Stimulated activated CD4-positive, alpha-beta T cell treated with anti-CD3 and anti-CD28 coated beads, Interleukin-2, amount 100 ng/mL, for 48 hours (primary cell): Measurements from ENCODE around the gene SLC22A23.

ENCODE experiments used
- DNase-seq, 2 donors: peaks; one replicate each; pipeline ENCODE4 v3.0.0-alpha.2; 2020

The SLC22A23 gene

GRCh38 chr6:3419624-3420272 lies 37.1 kb downstream of the SLC22A23 start:
- DNase-seq: no peak

- DNase-seq: no peak
Observed at GRCh38 chr6:3418496-3419060, 38.3 kb downstream of the SLC22A23 start.

GRCh38 chr6:3417473-3417872 lies 39.4 kb downstream of the SLC22A23 start:
- no peak for DNase-seq

- DNase-seq: no peak
Observed at GRCh38 chr6:3415490-3415889, 41.4 kb downstream of the SLC22A23 start.

GRCh38 chr6:3415082-3415453 lies 41.8 kb downstream of the SLC22A23 start:
- DNase-seq: no peak

GRCh38 chr6:3414327-3415081 lies 42.3 kb downstream of the SLC22A23 start:
- DNase-seq: no peak

GRCh38 chr6:3413592-3413991 lies 43.3 kb downstream of the SLC22A23 start:
- DNase-seq: no peak

GRCh38 chr6:3412779-3413500 lies 43.9 kb downstream of the SLC22A23 start:
- no peak for DNase-seq

GRCh38 chr6:3411967-3412778 lies 44.7 kb downstream of the SLC22A23 start:
- DNase-seq: no peak

GRCh38 chr6:3410385-3411360 lies 46.2 kb downstream of the SLC22A23 start:
- DNase-seq: peak; percentile 66 to 67

GRCh38 chr6:3409699-3410384 lies 47.0 kb downstream of the SLC22A23 start:
- no peak for DNase-seq

GRCh38 chr6:3408665-3409064 lies 48.2 kb downstream of the SLC22A23 start:
- DNase-seq: no peak

GRCh38 chr6:3407840-3408239 lies 49.0 kb downstream of the SLC22A23 start:
- DNase-seq: no peak

GRCh38 chr6:3406891-3407809 lies 49.7 kb downstream of the SLC22A23 start:
- no peak for DNase-seq

- DNase-seq: no peak
Observed at GRCh38 chr6:3406362-3406821, 50.5 kb downstream of the SLC22A23 start.

GRCh38 chr6:3405679-3406078 lies 51.2 kb downstream of the SLC22A23 start:
- no peak for DNase-seq

GRCh38 chr6:3405182-3405518 lies 51.7 kb downstream of the SLC22A23 start:
- DNase-seq: no peak

- DNase-seq: no peak
Observed at GRCh38 chr6:3403238-3404173, 53.3 kb downstream of the SLC22A23 start.
